IMR-90 (cell line): Measurements from ENCODE around the gene SARNP. TPM values are rescaled to one million over a fixed set of nuclear protein-coding genes. Genes with fewer than 3 reads are reported as not detected.
A peak's percentile ranks its signal among the peaks of the same experiment; 100 is the strongest.

ENCODE experiments used
- ATAC-seq: fragments of 200-7000 bp; cut with Tn5 transposase; 2 replicates; pipeline ENCODE4 v1.9.1; 2020; ENCODE audit warnings: low read depth, mild to moderate bottlenecking, moderate library complexity
- BruUV-seq: library from RNA; stranded (reverse); fragments of 400-500 nt; replicated peaks from 2 replicates; lab custom pipeline; 2021; lab: Mats Ljungman, UMichigan
- CTCF ChIA-PET: fragments of 300-600 bp; formaldehyde crosslinking; extraction: SDS; loops from one replicate; lab custom pipeline; 2021; ENCODE audit warnings: antibody characterized with exemption; lab: Yijun Ruan, JAX
- POLR2A ChIA-PET: fragments of 300-600 bp; sonication (Branson Sonifier 250); formaldehyde crosslinking; loops from one replicate; lab custom pipeline; 2022; ENCODE audit warnings: antibody characterized with exemption; ENCODE audit not compliant: unreplicated experiment; lab: Charles Lee
- DNase-seq: peaks from one replicate; pipeline ENCODE4 v3.0.0; 2013
- H2AFZ ChIP-seq: replicated peaks from 2 replicates; pipeline ENCODE3; 2013; ENCODE audit warnings: low read length, mild to moderate bottlenecking; ENCODE audit not compliant: poor library complexity
- H2AK5ac ChIP-seq: 2 replicates; pipeline ENCODE4 v1.6.1; 2013; ENCODE audit warnings: low read depth, low read length, inconsistent platforms
- H2AK9ac ChIP-seq: replicated peaks from 2 replicates; pipeline ENCODE3; 2013; ENCODE audit warnings: mild to moderate bottlenecking, low read depth, low read length, moderate library complexity; ENCODE audit not compliant: poor library complexity
- H2BK120ac ChIP-seq: 2 replicates; pipeline ENCODE4 v1.6.1; 2013; ENCODE audit warnings: low read depth, low read length, inconsistent platforms
- H2BK15ac ChIP-seq: 3 replicates; pipeline ENCODE4 v1.6.1; 2013; ENCODE audit warnings: low read depth, low read length, inconsistent platforms
- H2BK20ac ChIP-seq: 2 replicates; pipeline ENCODE4 v1.6.1; 2013; ENCODE audit warnings: low read depth, mild to moderate bottlenecking, inconsistent platforms, low read length, moderate library complexity
- H2BK5ac ChIP-seq: 2 replicates; pipeline ENCODE4 v1.6.1; 2013; ENCODE audit warnings: mild to moderate bottlenecking, low read depth, low read length, inconsistent platforms; ENCODE audit not compliant: poor library complexity, severe bottlenecking
- H3K14ac ChIP-seq: replicated peaks from 2 replicates; pipeline ENCODE4 v1.6.1; 2013; ENCODE audit warnings: low read depth, low read length, inconsistent platforms
- H3K18ac ChIP-seq: 2 replicates; pipeline ENCODE4 v1.6.1; 2013; ENCODE audit warnings: low read depth, low read length, control low read depth
- H3K23ac ChIP-seq: 2 replicates; pipeline ENCODE4 v1.6.1; 2013; ENCODE audit warnings: low read depth, low read length, inconsistent platforms
- H3K27ac ChIP-seq: 2 replicates; pipeline ENCODE4 v1.5.1; 2013; ENCODE audit warnings: mild to moderate bottlenecking, control low read depth, low read length; ENCODE audit not compliant: insufficient read depth
- H3K27me3 ChIP-seq: 2 replicates; pipeline ENCODE4 v1.6.1; 2013; ENCODE audit warnings: low read length; ENCODE audit not compliant: control insufficient read depth, insufficient read depth
- H3K36me3 ChIP-seq: 2 replicates; pipeline ENCODE4 v1.6.1; 2013; ENCODE audit warnings: low read length, mixed read lengths; ENCODE audit not compliant: control insufficient read depth, insufficient read depth
- H3K4ac ChIP-seq: 2 replicates; pipeline ENCODE4 v1.6.1; 2013; ENCODE audit warnings: low read depth, low read length, inconsistent platforms
- H3K4me1 ChIP-seq: 2 replicates; pipeline ENCODE4 v1.6.1; 2013; ENCODE audit warnings: low read length, mixed read lengths; ENCODE audit not compliant: control insufficient read depth, insufficient read depth
- H3K4me2 ChIP-seq: 2 replicates; pipeline ENCODE4 v1.6.1; 2013; ENCODE audit warnings: low read depth, mild to moderate bottlenecking, control low read depth, low read length, moderate library complexity
- H3K4me3 ChIP-seq: 2 replicates; pipeline ENCODE4 v1.5.1; 2013; ENCODE audit warnings: low read depth, mild to moderate bottlenecking, control low read depth, low read length, moderate library complexity; ENCODE audit not compliant: insufficient read depth
- H3K56ac ChIP-seq: 2 replicates; pipeline ENCODE4 v1.6.1; 2013; ENCODE audit warnings: low read length, inconsistent platforms; ENCODE audit not compliant: insufficient read depth; ENCODE audit errors: extremely low read depth
- H3K79me1 ChIP-seq, 2 experiments: 2 replicates each; pipeline ENCODE4 v1.6.1; 2013; ENCODE audit warnings: low read length in 2 of 2, inconsistent platforms in 1 of 2, low read depth in 1 of 2
- H3K9ac ChIP-seq: 2 replicates; pipeline ENCODE4 v1.6.1; 2013; ENCODE audit warnings: low read depth, low read length, control low read depth
- H3K9me1 ChIP-seq: 2 replicates; pipeline ENCODE4 v1.6.1; 2013; ENCODE audit warnings: low read length, inconsistent platforms; ENCODE audit not compliant: insufficient read depth
- H3K9me3 ChIP-seq: 2 replicates; pipeline ENCODE4 v1.6.1; 2013; ENCODE audit warnings: low read length; ENCODE audit not compliant: control insufficient read depth, insufficient read depth
- H4K20me1 ChIP-seq: 2 replicates; pipeline ENCODE4 v1.6.1; 2013; ENCODE audit warnings: low read length, inconsistent platforms; ENCODE audit not compliant: insufficient read depth
- H4K5ac ChIP-seq: 2 replicates; pipeline ENCODE4 v1.6.1; 2013; ENCODE audit warnings: mild to moderate bottlenecking, low read depth, low read length, control low read depth
- H4K8ac ChIP-seq, 2 experiments: 2 replicates each; pipeline ENCODE4 v1.6.1; 2013; ENCODE audit warnings: low read depth in 2 of 2, low read length in 2 of 2, control low read depth in 1 of 2, inconsistent platforms in 1 of 2
- H4K91ac ChIP-seq: 2 replicates; pipeline ENCODE4 v1.6.1; 2013; ENCODE audit warnings: low read depth, low read length, inconsistent platforms; ENCODE audit not compliant: insufficient read depth
- CEBPB ChIP-seq: IDR thresholded peaks from 2 replicates; pipeline ENCODE4 v1.6.1; 2012; ENCODE audit warnings: low read depth, low read length, improper control_type of control experiment
- MXI1 ChIP-seq: IDR thresholded peaks from 2 replicates; pipeline ENCODE4 v1.6.1; 2012; ENCODE audit warnings: low read depth, mild to moderate bottlenecking, low read length, moderate library complexity, borderline replicate concordance
- WGBS, 2 experiments: methylation state at CpG; one replicate each; pipeline versions ENCODE4 v1.1.5 to v1.1.7; 2013; ENCODE audit warnings: missing lambda C conversion rate in 2 of 2; ENCODE audit not compliant: insufficient read length in 1 of 2; ENCODE audit errors: extremely low coverage in 2 of 2; 5-methylcytosine and 5-hydroxymethylcytosine counted together
- dilution Hi-C: fragments of 300-500 bp; cut with HindIII; formaldehyde crosslinking; loops from one replicate; pipeline ENCODE4 v1.14.3; 2018; ENCODE audit warnings: low sequenced_read_pairs; ENCODE audit not compliant: unreplicated experiment
- in situ Hi-C: fragments of 300-500 bp; cut with MboI; formaldehyde crosslinking; loops from 3 replicates; pipeline ENCODE4 v1.14.3; 2019; ENCODE audit warnings: low sequenced_read_pairs, inconsistent platforms, mixed read lengths
- intact Hi-C: fragments of 100-400 bp; cut with micrococcal nuclease; formaldehyde crosslinking; loops from 2 replicates; pipeline ENCODE4 v1.10.0; 2022
- polyA plus RNA-seq, 3 experiments: library from polyadenylated mRNA; depleted of rRNA; stranded (reverse); fragments of >200 nt; gene quantifications; 2 replicates each; pipeline ENCODE4 v1.2.3, GENCODE V29; 2012; ENCODE audit warnings: low replicate concordance in 1 of 3
- total RNA-seq: library from RNA; depleted of rRNA; stranded (reverse); fragments of >200 nt; gene quantifications from 2 replicates; pipeline ENCODE4 v1.2.3, GENCODE V29; 2012

SARNP gene
- total and polyA plus RNA-seq, 2 of the 4 experiments (the other 2 are of a cell fraction), result 46.8 to 103 TPM

DNA sequence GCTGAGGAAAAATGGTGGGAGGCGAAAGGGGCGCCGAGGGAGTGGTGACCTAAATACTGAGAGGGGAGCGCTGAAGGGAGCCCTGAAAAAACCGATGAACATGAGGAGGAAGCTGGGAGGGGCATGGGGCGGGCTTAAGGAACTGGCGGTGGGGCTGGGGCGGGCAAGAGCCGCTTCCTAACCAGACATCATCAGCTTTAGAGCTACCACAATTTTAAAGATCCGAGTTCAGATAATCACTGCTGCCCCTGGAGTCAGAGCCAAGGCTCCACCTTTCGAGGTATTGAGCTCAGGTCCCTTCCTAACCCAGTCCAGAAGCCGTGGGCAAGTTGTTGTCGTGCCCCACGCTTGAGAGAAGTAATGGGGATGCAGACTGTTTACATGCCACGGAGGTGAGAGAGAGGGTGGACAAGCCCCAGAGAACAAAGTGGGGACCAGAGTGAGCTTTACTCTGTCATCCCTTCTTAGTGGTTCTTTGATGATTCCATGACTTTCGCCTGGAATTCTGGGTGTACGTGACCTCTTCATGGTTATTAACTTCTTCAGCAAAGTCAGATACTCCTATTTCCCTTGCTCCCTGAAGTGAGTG lies 710 bp upstream of the SARNP start:
- peaks cover 25% of the 10 kb centered on the region for H3K36me3 ChIP-seq
- in situ Hi-C loops, result loop anchor here (10.0 kb wide), 1 partner anchor 127 kb away; no protein-coding TSS in a partner anchor
- POLR2A ChIA-PET, result interaction anchor here (0.6 to 2.4 kb wide), 5 partner anchors 12 to 219 kb away, joined by 3 to 19 read pairs (median 3); partner anchors contain the start of genes DNAJC14 and PYM1

More for the DNA sequence above, 710 bp upstream of the SARNP start:
- intact Hi-C loops (loop anchor here (5.0 to 10.0 kb wide), 4 partner anchors 76 to 289 kb away; partner anchors contain the start of genes DGKA, GDF11 and RPS26), dilution Hi-C loops (no loop called here)
- Histone ChIP-seq H2BK15ac (peak overlapping the region; percentile 29; the same call in 2 of the 3 replicates), H3K23ac (peak overlapping the region; percentile 78; the same call in 1 of the 2 replicates), H3K4ac (peak overlapping the region; percentile 89), H3K18ac (peak overlapping the region; percentile 21; the same call in 1 of the 2 replicates), H4K5ac (peak overlapping the region; percentile 81), H3K79me1 (peaks cover 20 to 37% of the 10 kb centered on the region in 2 experiments), H4K20me1 (peaks cover 26% of the 10 kb centered on the region; the same call in 1 of the 2 replicates), H2BK20ac (no peak overlapping the region), H4K91ac (peak overlapping the region; percentile 94), H2AFZ (peak overlapping the region; percentile 98), H3K14ac (peak overlapping the region; percentile 96), H2BK5ac (peak overlapping the region; percentile 65), H3K9me3 (no peaks in the 10 kb centered on the region), H3K27ac (peak overlapping the region; percentile 76), H3K4me3 (peak overlapping the region; percentile 63), H3K4me2 (peak overlapping the region; percentile 94), H3K56ac (peak overlapping the region; percentile 67), H3K9me1 (peaks cover 5% of the 10 kb centered on the region), H3K9ac (peak overlapping the region; percentile 91), H3K4me1 (peaks cover 7% of the 10 kb centered on the region), H4K8ac (peak overlapping the region; percentile 87 to 93), H3K27me3 (no peaks in the 10 kb centered on the region), H2BK120ac (peak overlapping the region; percentile 21; the same call in 1 of the 2 replicates), H2AK5ac (peak overlapping the region; percentile 72), H2AK9ac (peak overlapping the region; percentile 86)
- ATAC-seq (peak; percentile 62), DNase-seq (no peak)
- 0% methylated on average over 3 of the region's 17 CpGs; no CpG with 5 or more reads in 1 of the 2 experiments for WGBS, 2 experiments
- CTCF ChIA-PET, result interaction anchor here (1.0 to 1.6 kb wide), 3 partner anchors 21 to 107 kb away, joined by 3 to 4 read pairs (median 4); no protein-coding TSS in a partner anchor
- BruUV-seq, result no TSS peak
- TF ChIP-seq CEBPB (no peak), MXI1 (peak; percentile 42; the same call in 1 of the 2 replicates)
